Upper lobe of right lung (tissue), 1 donor: ENCODE data around the gene FRY. TPM values are rescaled to one million over a fixed set of nuclear protein-coding genes. Genes with fewer than 3 reads are reported as not detected.

Experiments
- ATAC-seq: fragments of 200-7000 bp; cut with Tn5 transposase; one replicate; pipeline ENCODE4 v1.9.1; 2020; ENCODE audit warnings: mild to moderate bottlenecking, moderate library complexity
- DNase-seq: peaks from one replicate; pipeline ENCODE4 v3.0.0-alpha.2; 2020
- H3K27ac ChIP-seq: fragments of 200-600 bp; one replicate; pipeline ENCODE4 v1.8.0; 2022
- H3K27me3 ChIP-seq: fragments of 200-600 bp; one replicate; pipeline ENCODE4 v1.8.0; 2022; ENCODE audit warnings: mild to moderate bottlenecking
- H3K36me3 ChIP-seq: fragments of 200-600 bp; one replicate; pipeline ENCODE4 v1.8.0; 2022
- H3K4me1 ChIP-seq: fragments of 200-600 bp; one replicate; pipeline ENCODE4 v1.8.0; 2022
- H3K4me3 ChIP-seq: fragments of 200-600 bp; one replicate; pipeline ENCODE4 v1.8.0; 2022; ENCODE audit warnings: mild to moderate bottlenecking
- H3K9me3 ChIP-seq: fragments of 200-600 bp; one replicate; pipeline ENCODE4 v1.8.0; 2022
- intact Hi-C: fragments of 100-400 bp; cut with DNase I; formaldehyde crosslinking; loops from one replicate; pipeline ENCODE4 v1.11.0; 2022
- total RNA-seq: library from RNA; stranded (reverse); fragmentation: NEBNext Ultra II Directional; extraction: Animal tissue kit (Norgen Biotek cat#: 25700); gene quantifications from one replicate; pipeline ENCODE4 v1.2.1, GENCODE V29; 2021
- TF ChIP-seq, protein P1 (sequence below): fragments of 200-600 bp; IDR thresholded peaks from one replicate; pipeline ENCODE4 v1.8.0; 2022; ENCODE audit warnings: antibody characterized with exemption
- donor health status: DM: no; HTN: yes; CAD: no; lungs with severe emphysema.

FRY gene
- total RNA-seq, 1 donor from 2014 or later, result 76.6 TPM

DNA sequence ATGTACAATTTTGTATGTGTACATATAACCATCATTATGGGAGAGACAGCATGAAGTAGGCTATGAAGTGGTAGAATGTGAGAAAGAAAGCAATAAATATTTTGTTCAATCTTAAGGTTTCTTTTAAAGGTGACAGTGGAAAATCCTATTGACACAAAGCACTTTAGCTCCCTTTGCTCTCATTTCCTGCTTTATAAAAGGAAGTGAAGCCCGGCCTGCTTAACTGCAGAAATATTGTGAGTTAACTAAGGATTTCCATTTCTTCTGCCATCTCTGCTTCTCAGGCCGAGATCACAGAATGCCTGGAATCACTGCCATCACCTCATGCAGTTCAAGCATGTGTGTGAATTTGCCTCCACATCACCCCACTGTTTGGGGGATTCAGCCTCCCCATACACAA is 83.5 kb downstream of the FRY start:
- no peak overlapping the region for H3K4me3 ChIP-seq
- DNase-seq (no peak), ATAC-seq (no peak)
- no peaks in the 10 kb centered on the region for H3K27me3 ChIP-seq
- no peaks in the 10 kb centered on the region for H3K36me3 ChIP-seq
- H3K4me1 ChIP-seq, result peaks cover 13% of the 10 kb centered on the region
- H3K27ac ChIP-seq, result peak overlapping the region; percentile 49
- intact Hi-C loops, result no loop called here
- no peaks in the 10 kb centered on the region for H3K9me3 ChIP-seq
- TF ChIP-seq, protein P1, sequence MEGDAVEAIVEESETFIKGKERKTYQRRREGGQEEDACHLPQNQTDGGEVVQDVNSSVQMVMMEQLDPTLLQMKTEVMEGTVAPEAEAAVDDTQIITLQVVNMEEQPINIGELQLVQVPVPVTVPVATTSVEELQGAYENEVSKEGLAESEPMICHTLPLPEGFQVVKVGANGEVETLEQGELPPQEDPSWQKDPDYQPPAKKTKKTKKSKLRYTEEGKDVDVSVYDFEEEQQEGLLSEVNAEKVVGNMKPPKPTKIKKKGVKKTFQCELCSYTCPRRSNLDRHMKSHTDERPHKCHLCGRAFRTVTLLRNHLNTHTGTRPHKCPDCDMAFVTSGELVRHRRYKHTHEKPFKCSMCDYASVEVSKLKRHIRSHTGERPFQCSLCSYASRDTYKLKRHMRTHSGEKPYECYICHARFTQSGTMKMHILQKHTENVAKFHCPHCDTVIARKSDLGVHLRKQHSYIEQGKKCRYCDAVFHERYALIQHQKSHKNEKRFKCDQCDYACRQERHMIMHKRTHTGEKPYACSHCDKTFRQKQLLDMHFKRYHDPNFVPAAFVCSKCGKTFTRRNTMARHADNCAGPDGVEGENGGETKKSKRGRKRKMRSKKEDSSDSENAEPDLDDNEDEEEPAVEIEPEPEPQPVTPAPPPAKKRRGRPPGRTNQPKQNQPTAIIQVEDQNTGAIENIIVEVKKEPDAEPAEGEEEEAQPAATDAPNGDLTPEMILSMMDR, result no peak

DNA sequence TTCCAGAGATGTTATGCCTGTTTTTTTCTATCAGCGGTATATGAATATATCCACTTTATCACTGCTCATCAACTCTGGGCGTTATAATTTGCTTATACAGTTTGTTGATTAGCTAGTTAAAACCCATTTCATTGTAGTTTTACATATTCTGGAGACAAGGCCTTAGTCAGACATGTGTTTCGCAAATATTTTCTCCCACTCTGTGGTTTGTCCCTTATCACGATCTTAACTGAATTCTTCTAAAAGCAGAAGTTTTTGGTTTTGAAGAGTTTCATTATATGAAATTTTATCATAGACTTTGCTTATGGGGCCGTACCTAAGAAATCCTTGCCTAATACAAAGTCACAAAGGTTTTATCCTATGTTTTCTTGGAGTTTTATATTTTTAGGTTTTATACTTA is 84.6 kb downstream of the FRY start:
- intact Hi-C loops, result no loop called here
- peaks cover 13% of the 10 kb centered on the region for H3K4me1 ChIP-seq

DNA sequence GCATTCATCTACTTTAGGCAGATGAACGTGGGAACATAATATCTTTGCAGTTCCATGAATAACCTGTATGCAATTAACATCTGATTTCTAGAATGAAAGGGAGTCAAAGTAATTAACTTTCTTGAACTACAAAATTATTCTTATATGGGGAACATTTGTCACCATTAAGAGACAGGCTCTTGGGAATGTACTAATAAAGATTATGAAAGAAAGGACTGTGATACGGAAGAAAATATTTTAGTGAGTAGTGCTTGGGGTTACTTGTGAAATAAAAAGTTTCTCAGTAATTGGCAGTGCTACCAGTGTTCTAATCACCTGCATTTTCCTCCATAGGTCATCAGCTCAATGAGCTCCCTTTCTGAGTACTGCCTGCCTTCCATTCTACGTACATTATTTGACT is 85.4 kb downstream of the FRY start:
- Histone ChIP-seq H3K27me3 (no peaks in the 10 kb centered on the region), H3K36me3 (no peaks in the 10 kb centered on the region), H3K4me1 (peaks cover 13% of the 10 kb centered on the region), H3K9me3 (no peaks in the 10 kb centered on the region), H3K27ac (no peak overlapping the region), H3K4me3 (no peak overlapping the region)
- TF ChIP-seq, protein P1, result no peak
- DNase-seq (no peak), ATAC-seq (no peak)
- intact Hi-C loops, result no loop called here

More for the DNA sequence above, 84.6 kb downstream of the FRY start:
- no peak for DNase-seq
- Histone ChIP-seq H3K27me3 (no peaks in the 10 kb centered on the region), H3K27ac (no peak overlapping the region), H3K36me3 (no peaks in the 10 kb centered on the region), H3K4me3 (no peak overlapping the region), H3K9me3 (no peaks in the 10 kb centered on the region)
- TF ChIP-seq, protein P1, result no peak
- peak; percentile 32 for ATAC-seq

DNA sequence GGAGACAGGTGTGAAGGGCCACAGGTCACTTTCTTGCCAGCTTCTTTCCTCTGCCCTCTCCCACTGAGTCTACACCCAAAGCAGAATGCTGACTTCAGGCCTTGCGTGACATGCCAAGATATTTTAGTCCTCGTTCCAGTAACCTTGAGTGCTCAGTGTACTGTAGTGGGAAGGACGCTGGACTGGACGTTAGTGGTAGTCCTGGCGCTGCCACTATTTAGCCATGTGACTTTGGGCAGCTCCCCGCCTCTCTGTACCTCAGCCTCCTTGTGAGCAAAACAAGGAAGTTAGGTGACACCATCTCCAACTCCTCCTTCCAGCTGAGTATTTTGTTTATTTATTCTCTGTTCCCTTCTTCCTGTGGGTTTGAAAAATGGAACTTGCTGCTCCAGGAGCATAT is 86.1 kb downstream of the FRY start:
- Histone ChIP-seq H3K4me1 (peaks cover 13% of the 10 kb centered on the region), H3K4me3 (no peak overlapping the region), H3K9me3 (no peaks in the 10 kb centered on the region), H3K36me3 (no peaks in the 10 kb centered on the region), H3K27ac (no peak overlapping the region), H3K27me3 (no peaks in the 10 kb centered on the region)
- intact Hi-C loops, result no loop called here
- peak; percentile 98 for ATAC-seq
- peak; percentile 64 for DNase-seq
- TF ChIP-seq, protein P1, result no peak

DNA sequence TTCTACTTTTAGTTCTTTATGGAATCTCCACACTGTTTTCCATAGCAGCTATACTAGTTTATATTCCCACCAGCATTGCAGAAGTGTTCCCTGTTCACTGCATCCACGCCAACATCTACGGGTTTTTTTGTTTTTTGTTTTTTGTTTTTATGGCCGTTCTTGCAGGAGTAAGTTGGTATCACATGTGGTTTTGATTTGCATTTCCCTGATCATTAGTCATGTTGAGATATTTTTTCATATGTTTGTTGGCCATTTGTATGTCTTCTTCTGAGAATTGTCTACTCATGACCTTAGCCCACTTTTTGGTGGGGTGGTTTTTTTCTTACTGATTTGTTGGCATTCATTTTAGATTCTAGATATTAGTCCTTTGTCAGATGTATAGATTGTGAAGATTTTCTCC is 89.7 kb downstream of the FRY start:
- H3K36me3 ChIP-seq, result no peaks in the 10 kb centered on the region
- no peaks in the 10 kb centered on the region for H3K9me3 ChIP-seq
- no peaks in the 10 kb centered on the region for H3K27me3 ChIP-seq
- TF ChIP-seq, protein P1, result no peak
- H3K27ac ChIP-seq, result no peak overlapping the region
- peaks cover 8% of the 10 kb centered on the region for H3K4me1 ChIP-seq
- H3K4me3 ChIP-seq, result no peak overlapping the region
- intact Hi-C loops, result no loop called here
- ATAC-seq (no peak), DNase-seq (no peak)

DNA sequence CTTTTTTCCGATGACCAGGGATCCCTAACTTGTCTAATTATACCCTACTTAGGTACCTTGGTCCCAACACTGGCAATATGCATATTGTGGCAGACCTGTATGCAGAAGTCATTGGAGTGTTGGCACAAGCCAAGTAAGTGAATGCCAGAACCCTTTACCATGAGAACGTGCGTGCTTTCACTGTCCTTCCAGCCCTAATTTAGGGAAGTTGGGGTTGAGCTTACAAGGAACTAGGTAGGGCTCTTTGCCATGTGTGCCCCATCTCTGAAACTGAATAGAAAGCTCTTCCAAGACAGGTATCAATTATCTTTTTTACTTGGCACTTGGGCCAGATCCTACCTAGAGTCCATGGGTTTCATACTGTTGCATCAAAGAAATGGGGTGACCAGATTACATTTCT is 93.2 kb downstream of the FRY start:
- no peaks in the 10 kb centered on the region for H3K27me3 ChIP-seq
- H3K4me1 ChIP-seq, result peaks cover 2% of the 10 kb centered on the region
- H3K36me3 ChIP-seq, result no peaks in the 10 kb centered on the region
- TF ChIP-seq, protein P1, result no peak
- H3K27ac ChIP-seq, result no peak overlapping the region
- intact Hi-C loops, result no loop called here
- ATAC-seq, result peak; percentile 62
- no peak overlapping the region for H3K4me3 ChIP-seq
- H3K9me3 ChIP-seq, result no peaks in the 10 kb centered on the region
- DNase-seq, result no peak
